Measurements from ENCODE around the gene SLC5A5. TPM values are rescaled to one million over a fixed set of nuclear protein-coding genes. Genes with fewer than 3 reads are reported as not detected.
"Not testable (repeated sequence)": the region's sequence is repeated elsewhere in the genome, so short reads cannot be mapped to it uniquely, and the experiment has no call there.

Gene SLC5A5
- polyA plus RNA-seq, 4 donors, result 0.04 to 0.14 (median 0.04) TPM; not detected in 1

- no peak for DNase-seq (ENCODE audit: low read depth in 4 of 4, low spot score in 2 of 4)
Measured at GRCh38 chr19:17915940-17916593, 44.3 kb downstream of the SLC5A5 start.

DNA sequence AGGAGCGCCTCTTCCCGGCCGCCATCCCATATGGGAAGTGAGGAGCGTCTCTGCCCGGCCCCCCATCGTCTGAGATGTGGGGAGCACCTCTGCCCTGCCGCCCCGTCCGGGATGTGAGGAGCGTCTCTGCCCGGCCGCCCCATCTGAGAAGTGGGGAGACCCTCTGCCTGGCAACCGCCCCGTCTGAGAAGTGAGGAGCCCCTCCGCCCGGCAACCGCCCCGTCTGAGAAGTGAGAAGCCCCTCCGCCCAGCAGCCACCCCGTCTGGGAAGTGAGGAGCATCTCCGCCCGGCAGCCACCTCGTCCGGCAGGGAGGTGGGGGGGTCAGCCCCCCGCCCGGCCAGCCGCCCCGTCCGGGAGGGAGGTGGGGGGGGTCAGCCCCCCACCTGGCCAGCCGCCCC lies 46.4 kb downstream of the SLC5A5 start:
- DNase-seq (ENCODE audit: low read depth in 4 of 4, low spot score in 2 of 4), result not testable (repeated sequence)

- DNase-seq (ENCODE audit: low read depth in 4 of 4, low spot score in 2 of 4), result not testable (repeated sequence)
Measured at GRCh38 chr19:17919122-17919521, 47.4 kb downstream of the SLC5A5 start.

DNA sequence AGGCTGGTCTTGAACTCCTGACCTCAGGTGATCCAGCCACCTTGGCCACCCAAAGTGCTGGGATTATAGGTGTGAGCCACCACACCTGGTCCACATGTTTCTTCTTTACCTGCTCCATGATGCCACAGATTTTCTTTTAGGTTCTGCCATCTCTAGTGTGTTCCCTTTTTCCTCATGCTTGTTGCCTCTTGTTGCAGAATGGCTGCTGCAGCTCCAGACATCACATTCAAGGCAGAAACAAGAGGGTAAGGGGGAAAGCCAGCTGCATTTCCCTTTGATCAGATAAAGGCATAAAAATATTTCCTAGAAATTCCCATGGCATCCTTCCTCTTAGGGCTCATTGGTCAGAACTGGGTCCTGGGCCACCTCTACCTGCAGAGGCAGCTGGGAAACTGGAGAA lies 48.8 kb downstream of the SLC5A5 start:
- DNase-seq (ENCODE audit: low read depth in 4 of 4, low spot score in 2 of 4), result no peak

GRCh38 chr19:17922138-17922537 lies 50.4 kb downstream of the SLC5A5 start:
- no peak for DNase-seq (ENCODE audit: low read depth in 4 of 4, low spot score in 2 of 4)

DNA sequence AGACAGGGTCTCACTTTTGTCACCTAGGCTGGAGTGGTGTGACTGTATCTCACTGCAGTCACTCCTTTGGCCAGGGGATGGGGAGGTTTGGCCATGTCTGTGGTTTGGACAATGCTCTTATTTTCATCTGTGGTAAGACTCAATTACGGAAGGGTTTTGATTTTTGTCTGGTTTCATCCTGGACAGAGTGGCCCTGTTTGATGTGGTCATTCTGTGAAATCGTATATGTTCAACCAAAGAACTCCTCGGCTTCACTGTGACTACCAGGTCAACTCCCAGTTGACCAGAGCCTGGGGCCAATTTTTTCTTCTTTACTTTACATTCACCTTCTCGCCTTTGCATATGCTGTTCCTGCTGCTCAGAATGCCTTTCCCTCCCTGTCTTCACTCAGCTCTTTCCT lies 54.3 kb downstream of the SLC5A5 start:
- no peak for DNase-seq (ENCODE audit: low read depth in 4 of 4, low spot score in 2 of 4)

- no peak for DNase-seq (ENCODE audit: low read depth in 4 of 4, low spot score in 2 of 4)
Measured at GRCh38 chr19:17929056-17929455, 57.3 kb downstream of the SLC5A5 start.

DNA sequence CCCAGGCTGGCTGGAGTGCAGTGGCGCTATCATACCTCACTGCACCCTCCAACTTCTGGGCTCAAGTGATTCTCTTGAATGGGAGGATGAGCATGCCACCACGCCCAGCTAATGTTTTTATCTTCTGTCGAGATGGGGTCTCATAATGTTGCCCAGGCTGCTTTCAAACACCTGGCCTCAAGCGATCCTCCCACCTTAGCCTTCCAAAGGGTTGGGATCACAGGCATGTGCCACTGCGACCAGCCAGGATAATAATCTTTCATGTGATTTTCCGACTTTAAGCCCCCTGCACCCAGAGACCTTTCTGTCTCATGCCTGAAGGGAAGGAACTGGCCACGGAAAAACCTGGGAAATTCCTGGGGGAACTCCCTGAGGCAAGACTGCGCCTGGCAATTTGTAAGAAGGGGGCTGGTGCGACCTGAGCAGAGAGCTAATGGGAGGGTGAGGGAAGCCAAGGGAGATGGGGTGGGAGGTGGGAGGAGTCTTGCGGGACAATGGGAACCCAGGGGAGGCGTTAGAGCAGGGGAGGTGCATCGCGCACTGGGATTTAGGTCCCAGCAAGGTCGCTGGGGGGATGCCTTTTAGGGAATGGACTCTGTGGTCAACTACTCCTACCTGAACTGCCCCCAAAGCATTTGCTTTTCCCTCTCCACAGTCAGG lies 59.9 kb downstream of the SLC5A5 start:
- DNase-seq (ENCODE audit: low read depth in 4 of 4, low spot score in 2 of 4), result no peak

GRCh38 chr19:17932485-17933338 lies 61.0 kb downstream of the SLC5A5 start, which contains the start of gene CCDC124:
Gene CCDC124, plus strand, starts transcription at chr19:17933015. Its CDS starts 3,406 bp downstream, at chr19:17936421.
- DNase-seq (ENCODE audit: low read depth in 4 of 4, low spot score in 2 of 4), result peak; percentile 82 to 96 (median 89)

DNA sequence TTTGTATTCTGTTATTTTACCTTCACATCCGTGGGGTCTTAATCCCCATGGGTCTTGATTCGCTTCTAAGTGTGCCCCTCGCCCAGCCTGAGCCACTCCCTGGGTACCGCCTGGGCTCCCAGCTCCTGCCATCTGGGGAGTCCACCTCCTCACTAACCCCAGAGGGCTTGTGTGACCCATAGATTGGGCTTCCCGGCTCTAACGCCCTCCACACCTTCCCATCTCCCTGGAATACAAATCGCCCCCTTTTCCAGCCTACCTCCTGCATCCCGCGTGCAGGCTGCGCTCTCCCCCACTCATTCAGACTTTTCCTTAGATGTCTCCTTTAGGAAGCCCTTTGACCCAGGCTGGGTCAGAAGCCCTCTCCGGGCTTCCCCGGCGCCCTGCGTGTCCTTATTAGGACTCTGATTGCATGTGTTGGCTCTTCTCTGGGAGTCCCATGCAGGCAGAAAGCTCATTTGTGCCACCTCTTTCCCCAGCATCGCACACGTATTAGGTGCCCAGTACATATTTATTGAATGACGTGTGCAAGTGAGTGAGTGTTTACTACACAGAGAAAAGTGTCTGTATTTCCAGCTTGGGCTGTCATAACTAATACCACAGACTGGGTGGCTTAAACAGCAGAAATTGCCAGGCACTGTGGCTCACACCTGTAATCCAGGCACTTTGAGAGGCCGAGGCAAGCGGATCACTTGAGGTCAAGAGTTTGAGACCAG lies 61.8 kb downstream of the SLC5A5 start:
- no peak for DNase-seq (ENCODE audit: low read depth in 4 of 4, low spot score in 2 of 4)

GRCh38 chr19:17936379-17936778 lies 64.6 kb downstream of the SLC5A5 start:
- no peak for DNase-seq (ENCODE audit: low read depth in 4 of 4, low spot score in 2 of 4)

GRCh38 chr19:17937371-17937900 lies 65.7 kb downstream of the SLC5A5 start:
- DNase-seq (ENCODE audit: low read depth in 4 of 4, low spot score in 2 of 4), result no peak

DNA sequence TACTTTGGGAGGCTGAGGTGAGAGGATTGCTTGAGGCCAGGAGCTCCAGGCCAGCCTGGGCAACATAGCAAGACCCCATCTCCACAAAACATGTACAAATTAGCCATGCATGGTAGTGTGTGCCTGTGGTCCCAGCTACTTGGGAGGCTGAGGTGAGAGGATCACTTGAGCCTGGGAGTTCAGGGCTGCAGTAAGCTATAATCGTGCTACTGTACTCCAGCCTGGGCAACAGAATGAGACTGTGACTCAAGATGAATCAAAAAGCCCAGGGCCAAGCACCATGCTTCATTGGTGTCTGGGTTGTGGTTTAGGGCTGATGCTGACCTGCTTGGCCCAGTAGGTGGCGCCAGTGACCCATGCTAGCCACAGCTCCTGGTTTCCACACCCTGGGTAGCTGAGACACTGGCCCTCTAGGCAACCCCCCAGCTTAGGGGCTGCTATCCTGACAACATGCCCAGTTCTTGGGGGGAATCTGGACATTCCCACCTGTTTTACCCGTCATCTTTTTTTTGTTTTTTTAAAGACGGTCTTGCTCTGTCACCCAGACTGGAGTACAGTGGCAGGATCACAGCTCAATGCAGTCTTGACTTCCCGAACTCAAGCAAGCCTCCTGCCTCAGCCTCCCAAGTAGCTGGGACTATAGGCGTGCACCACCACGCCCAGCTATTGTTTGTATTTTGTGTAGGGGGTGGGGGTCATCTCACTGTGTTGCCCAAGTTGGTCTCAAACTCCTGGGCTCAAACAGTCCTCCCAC lies 66.5 kb downstream of the SLC5A5 start:
- DNase-seq (ENCODE audit: low read depth in 4 of 4, low spot score in 2 of 4), result no peak

DNA sequence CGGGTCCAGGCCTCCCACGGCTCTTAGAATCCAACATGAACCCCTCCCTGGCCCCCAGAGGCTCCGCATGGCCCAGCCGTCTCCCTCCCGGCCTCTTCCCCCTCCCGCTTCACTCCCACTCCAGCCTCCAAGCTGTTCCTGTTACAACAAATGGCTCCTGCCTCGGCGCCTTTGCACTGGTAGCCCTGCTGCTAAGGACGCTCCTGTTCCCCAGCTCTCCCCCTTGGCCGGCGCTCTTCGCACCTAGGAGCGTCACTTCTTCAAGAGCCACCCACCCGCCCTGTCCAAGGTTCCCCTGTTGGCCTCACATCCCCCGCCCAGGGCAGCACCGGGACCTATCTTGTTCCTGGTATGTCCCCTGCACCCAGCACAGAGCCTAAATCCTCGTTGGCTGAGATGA lies 70.4 kb downstream of the SLC5A5 start:
- no peak for DNase-seq (ENCODE audit: low read depth in 4 of 4, low spot score in 2 of 4)

DNA sequence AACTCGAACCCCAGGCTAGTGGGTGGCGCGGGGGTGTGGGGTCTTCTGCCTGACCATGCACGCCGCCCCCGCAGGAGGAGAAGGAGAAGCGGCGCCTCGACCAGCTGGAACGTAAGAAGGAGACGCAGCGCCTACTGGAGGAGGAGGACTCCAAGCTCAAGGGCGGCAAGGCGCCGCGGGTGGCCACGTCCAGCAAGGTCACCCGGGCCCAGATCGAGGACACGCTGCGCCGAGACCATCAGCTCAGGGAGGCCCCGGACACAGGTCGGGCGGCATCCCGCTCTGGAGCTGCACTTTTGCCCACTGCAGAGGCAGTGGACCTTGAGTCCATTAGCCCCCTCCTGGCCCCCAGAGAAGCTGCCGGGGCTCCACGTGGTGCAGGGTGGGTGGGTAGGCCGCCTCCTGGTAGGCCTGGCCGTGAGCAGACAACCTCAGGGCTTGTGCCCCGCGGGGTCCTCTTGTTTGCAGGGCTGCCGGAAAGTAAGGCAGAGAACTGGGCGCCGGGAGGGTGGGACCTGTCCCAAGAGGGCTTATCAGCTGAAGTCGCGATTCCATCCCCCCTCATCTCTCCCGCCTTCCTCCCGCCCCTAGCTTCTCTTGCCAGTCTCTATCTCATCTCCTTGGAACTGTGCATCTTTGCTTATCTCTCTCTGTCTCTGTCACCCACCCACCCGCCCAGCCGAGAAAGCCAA lies 71.0 kb downstream of the SLC5A5 start:
- DNase-seq (ENCODE audit: low read depth in 4 of 4, low spot score in 2 of 4), result no peak

DNA sequence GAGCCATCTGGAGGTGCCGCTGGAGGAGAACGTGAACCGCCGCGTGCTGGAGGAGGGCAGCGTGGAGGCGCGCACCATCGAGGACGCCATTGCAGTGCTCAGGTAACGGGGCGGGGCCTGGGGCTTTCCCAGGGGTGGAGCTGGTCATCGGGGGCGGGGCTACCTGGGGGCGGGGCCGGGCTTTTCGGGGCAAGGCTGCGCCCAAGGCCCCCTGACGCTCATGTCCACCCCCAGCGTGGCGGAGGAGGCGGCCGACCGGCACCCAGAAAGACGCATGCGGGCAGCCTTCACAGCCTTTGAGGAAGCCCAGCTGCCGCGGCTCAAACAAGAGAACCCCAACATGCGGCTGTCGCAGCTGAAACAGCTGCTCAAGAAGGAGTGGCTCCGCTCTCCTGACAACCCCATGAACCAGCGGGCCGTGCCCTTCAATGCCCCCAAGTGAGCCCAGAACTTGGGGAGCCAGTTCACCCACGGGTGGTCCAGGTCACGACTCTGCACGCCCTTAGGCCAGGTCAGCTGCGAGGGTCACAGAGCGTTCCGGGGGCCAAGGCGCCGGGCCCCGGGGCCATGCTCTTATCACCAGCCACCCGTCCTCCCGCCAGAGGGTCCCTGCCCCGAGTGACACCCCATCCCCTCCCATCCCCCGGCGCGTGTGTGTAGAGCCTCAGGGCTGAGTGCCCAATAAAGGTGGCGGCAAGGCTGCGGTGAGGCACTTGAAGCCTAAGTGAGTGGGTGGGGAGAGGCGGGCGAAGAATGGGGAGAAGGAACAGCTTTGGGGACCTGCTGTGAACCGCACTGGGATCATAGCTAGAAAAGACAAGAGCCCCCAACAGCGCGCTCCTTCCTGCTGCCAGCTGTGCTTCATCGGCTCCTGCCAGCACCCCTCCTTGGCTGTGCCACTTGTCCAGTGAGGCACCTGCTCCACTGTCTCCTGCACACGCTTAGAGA lies 71.8 kb downstream of the SLC5A5 start:
- no peak for DNase-seq (ENCODE audit: low read depth in 4 of 4, low spot score in 2 of 4)

GRCh38 chr19:17944301-17944700 lies 72.6 kb downstream of the SLC5A5 start:
- DNase-seq (ENCODE audit: low read depth in 4 of 4, low spot score in 2 of 4), result no peak
